ENCODE data around the gene RCN1.
"Not testable (repeated sequence)": the region's sequence is repeated elsewhere in the genome, so short reads cannot be mapped to it uniquely, and the experiment has no call there.

The RCN1 gene

DNA sequence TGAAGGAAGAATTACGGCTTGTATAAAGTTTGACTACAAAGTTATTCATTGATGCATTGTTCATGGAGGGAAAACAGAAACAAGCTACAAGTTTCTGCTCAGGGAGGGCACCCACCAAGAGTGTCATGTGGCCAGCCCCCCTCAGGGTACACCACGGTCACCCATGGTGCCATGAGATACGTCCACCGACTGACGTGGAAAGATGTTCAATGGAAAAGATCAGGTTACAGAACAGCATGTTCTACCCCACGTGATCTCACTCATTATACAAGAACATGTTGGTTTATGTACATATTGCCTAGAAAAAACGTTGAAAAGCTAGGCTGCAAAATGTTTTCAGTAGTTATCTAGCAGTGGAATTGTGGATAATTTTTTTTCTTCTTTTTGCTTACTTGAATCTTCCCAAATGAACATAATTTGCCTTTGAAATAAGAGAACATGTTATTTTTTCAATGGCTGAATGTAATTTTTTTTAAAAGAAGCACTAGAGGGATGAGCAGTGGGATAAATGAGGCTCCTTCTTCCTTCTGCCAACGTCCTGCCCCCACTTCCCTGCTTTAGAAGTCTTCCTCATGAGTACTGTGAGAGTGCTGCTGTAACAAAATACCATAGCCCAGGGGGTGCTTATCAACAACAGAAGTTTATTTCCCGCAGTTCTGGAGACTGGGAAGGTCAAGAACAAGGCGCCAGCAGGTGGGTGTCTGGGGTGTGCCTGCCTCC, 22.5 kb downstream of the RCN1 start:
- DNase-seq (no peak), ATAC-seq (no peak)

DNA sequence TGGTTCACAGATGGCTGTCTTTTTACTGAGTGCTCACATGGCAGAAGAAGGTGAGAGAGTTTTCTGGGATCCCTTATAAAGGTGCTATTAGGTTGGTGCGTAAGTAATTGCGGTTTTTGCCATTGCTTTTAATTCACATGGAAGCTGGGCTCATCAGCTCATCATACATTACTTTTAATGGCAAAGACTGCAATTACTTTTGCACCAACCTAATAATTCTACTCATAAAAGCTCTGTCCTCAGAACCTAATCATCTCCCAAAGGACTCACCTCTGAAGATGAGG, 23.0 kb downstream of the RCN1 start:
- no peak for DNase-seq
- ATAC-seq = no peak

DNA sequence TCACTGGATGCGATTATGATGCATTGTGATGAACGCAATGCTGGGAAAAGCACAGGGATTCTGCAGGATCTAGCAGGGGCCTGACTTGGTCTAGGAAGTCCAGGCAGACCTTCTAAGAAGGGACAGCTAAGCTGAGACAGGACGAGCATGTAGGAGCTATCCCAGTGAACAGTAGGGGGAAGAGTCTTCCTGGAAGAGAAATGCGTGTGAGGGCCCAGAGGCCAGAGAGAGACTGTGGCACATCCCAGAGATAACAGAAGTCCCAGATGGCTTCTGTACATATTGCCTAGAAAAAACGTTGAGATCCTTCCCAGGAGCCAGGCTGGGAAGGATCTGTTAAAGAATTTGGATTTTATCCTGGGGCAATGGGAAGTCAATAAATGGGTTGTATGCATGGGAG, 24.6 kb downstream of the RCN1 start:
- ATAC-seq (no peak), DNase-seq (no peak)

DNA sequence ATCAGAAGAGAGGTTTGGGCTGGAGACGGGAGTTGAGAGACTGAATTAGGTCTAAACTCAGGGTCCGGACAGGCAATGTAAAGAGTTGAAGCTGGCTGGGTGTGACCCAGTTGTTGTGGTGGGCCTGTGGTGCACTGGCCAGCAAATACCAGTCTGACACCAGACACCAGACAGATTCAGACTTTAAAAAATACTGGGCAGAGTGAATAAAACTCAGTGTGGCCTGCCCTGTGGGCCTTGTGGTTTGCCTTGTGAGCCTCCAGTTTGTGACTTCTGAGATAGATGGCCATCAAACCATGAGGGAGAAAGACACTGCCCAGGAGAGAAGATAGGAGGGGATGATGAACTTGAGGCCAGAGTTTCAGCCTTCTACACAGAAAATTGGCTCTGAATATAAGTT, 25.8 kb downstream of the RCN1 start:
- ATAC-seq = no peak

DNA sequence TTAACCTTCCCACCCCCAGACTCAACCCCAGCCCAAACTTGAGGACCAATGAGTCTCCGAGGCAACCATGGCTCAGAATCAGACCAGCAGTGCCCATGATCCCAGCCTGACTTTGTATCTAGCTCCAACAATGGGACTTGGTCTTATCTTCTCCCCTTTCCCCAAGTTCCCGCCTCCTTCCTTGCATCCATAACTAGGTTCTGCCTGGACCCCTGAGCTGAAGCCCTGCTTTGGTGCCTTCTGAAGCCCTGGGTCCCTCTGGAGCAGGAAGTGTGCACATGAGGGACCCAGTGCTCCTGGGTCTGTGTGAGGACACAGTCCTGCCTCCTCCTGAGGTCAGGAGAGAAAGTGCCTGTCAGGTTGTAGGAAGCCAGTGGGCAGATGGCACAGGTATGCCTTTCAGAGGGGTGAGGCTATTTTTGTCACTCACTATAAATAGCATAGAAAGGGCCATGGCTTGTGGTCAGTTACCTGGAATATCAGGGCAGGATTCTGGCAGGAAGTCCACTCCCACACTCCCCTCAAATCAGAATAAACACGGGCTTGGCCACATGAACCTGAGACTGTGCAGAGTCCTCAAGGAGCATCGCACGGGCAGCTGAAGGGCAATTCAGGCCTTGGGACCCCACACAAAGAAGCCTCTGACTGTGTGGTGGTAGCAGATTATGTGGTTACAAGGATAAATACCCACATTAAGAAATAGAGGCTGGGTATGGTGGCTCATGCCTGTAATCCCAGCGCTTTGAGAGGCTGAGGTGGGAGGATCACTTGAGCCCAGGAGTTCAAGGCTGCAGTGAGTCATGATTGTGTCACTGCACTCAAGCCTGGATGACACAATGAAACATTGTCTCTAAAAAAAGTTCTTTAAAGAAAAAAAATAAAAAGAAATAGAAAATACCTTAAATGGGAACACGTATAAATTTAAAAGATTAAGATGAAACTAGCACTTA, 27.4 kb downstream of the RCN1 start:
- ATAC-seq (peak; percentile 22), DNase-seq (no peak)

More for the DNA sequence above, 25.8 kb downstream of the RCN1 start:
- DNase-seq = no peak

DNA sequence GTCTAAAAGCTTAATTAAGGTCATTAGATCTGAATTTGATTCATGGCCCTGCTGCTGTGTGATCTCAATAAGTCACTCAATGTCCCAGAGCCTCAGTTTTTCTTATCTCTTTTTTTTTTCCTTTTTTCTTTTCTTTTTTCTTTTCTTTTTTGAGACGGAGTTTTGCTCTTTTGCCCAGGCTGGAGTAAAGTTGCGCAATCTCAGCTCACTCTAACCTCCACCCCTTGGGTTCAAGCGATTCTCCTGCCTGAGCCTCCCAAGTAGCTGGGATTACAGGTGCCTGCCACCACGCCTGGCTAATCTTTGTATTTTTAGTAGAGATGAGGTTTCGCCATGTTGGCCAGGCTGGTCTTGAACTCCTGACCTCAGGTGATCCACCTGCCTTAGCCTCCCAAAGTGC, 28.3 kb downstream of the RCN1 start:
- ATAC-seq, DNase-seq: not testable (repeated sequence)

DNA sequence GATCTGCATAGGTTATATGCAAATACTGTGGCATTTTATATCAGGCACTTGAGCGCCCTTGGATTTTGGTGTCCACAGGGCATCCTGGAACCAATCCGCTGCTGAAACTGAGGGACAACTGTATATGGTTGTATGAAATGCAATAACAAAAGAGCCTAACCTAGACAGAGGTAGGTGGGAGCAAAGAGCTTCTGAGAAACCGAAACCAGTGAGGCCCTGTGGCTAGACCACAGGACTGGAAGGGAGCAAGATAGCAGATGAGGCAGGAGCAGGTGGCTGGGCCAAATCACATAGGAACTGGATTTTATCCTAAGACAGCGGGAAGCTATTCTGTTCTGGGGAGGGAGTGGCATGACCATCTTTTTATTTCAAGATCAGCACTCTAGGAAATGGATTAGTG, 30.1 kb downstream of the RCN1 start:
- ATAC-seq = peak; percentile 70
- no peak for DNase-seq

DNA sequence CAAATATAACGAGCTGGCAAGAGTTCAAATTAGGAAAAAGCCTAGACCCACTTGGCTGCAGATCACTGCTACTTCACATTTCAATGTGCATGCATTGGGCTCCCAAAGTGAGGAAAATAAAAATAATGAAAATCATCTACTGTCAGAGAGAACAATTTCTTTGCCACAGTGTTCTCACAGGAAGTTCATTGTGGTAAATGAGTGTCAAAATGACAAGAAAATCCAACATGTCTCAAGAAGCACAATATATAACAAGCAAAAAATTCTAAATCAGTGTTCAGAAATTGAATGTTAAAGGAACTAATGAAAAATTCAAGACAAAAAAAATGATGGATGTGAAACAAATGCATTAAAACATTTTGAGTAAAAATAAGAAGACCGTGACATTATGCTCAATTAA, 31.3 kb downstream of the RCN1 start:
- no peak for DNase-seq
- ATAC-seq = no peak

DNA sequence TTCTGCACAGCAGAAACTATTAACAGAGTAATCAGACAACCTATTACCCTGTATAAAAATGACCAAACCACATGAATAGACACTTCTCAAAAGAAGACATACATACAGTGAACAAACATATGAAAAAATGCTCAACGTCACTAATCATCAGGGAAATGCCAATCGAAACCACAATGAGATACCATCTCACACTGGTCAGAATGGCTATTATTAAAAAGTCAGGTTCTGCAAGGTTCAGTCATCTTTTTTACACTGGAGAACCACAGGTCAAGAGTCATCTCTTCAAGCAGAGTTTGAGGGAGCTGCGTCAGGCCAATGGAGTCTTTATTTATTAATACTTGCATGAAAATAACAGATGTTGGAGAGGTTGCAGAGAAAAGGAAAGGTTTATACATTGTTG, 40.4 kb downstream of the RCN1 start:
- DNase-seq = no peak

DNA sequence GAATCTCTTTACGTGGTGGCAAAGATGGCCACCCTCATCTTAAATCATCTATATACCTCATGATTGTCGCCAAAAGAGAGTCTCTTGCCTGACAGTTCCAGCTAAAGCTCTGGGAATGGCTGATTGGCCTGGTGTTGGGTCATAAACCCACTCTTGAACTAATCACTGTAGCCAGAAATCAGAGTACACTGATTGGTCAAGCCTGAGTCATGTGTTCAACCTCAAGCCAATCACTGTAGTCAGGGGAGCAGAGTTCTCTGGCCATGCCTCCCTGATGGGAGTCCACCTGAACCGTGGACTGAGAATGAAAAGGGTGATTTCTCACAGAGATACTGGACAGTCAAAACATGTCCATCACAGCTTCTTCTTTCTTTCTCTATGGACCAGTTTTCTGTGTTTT, 45.8 kb downstream of the RCN1 start:
- DNase-seq (no peak), ATAC-seq (no peak)

More for the DNA sequence above, 40.4 kb downstream of the RCN1 start:
- no peak for ATAC-seq

DNA sequence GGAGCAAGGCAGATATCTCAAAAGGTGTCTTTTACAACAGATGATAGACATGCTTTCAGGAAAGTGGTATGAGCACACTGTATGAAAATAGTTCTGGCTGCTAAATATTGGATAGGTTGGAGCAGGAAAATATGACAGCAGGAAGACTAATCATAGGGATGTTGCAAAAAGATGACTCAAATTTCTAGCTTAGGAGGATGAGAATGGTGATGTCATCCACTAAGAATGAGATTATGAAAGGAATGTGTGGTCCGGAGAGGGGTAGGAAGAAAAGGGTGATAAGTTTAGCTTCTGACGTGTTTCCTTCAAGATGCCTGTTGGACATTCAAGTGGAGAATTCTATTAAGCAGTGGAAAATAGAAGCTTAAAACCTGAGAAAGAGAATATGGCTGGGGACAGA, 46.4 kb downstream of the RCN1 start:
- no peak for ATAC-seq
- DNase-seq = no peak

DNA sequence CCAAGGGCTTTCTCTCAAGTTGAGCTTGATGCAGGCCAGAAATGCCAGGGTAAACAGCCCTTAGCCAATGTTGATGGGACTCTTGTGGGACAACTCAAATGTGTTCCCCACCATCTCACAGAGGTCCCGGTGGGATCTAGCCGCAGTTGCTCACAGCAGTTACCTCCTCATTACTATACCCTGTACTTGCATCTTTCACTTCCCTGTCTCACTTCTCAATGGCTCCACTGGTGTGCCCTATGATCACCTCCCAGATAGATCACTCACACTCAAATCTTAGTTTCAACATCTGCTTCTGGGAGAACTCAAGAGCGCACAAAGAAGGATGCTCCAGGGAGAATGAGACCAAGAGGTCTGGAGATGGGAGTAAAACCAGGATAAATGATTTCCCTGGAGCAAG, 47.0 kb downstream of the RCN1 start:
- ATAC-seq = no peak
- DNase-seq = no peak

DNA sequence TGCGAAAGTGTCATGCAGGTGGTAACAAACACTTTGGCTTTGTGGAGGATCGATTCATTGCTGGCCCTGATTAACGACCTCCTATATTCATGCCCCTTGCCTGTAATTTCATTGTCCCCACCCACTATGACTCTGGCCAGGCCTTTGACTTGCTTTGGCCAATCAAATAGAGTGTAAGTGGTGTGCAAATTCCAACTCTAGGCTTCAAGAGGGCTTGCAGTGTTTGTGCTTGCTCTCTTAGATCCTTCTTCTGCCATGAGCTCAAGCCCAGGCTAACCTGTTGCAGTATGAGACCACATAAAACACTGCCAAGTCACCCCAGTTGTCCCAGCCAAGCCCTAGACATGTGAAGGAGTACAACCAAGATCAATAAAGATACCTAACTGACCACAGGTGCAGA, 48.0 kb downstream of the RCN1 start:
- ATAC-seq (no peak), DNase-seq (no peak)

DNA sequence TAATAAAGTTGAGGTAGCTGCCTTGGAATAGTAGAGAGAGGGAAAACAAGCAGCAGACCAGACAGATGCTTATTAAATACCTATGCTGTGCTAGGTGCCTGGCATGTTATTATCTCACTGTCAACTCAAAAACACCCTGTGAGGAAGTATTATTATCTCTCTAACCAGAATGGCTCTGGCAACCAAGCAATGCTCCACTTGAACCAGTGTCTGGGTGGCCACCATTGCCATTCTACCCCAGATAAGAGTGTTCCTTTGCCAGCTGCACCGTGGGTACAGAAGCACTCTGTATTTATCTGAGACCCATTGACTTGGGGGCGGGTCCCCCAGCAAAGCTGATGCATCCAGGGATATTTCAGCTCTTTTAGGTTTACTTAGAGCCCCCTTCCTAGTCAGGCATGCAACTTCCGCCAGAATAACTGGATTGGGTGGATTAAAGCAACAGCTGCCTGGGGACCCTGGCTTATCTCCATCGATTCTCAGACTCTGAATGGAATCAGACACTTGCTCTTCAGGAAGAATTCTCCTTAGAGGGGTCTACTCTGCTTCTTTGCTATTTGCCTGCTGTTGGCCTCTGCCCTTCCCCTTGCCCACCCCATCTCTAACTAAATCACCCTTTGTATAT, 49.1 kb downstream of the RCN1 start:
- ATAC-seq (no peak), DNase-seq (no peak)

DNA sequence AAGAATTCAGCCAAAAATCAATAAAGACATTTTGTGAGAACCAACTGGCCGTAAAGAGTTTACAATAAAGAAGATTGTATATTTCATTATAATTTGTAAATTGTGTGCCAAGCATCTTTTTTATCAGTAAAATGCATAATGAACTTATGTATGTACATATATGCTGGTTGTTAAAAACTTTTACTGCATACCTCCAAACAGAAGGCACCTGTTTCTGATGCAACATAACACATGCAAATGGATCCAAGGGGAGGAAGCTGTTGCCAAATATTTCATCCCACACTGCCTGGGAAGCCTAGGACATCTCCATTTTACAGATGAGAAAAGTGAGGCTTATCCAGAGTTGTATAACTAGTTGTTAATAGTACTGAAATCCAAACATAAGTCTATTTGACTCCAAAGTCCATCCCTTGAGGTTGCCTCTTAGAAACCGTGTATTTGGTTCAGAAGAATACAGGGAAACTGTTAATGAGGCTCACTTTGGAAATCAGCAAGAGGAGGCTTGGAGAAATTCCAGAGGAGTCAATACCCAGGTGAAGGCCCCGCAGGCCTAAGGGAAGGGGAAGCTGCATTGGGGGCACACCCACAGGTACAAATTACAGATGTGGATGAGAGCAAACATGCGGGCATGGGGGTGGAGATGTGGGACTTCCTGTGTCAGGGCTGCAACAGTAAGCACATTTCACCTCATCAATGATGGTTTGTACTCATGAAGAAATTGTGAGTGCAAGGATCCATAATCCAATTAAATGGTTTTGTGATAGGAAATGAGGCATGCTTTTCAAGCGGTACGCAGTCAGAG, 51.1 kb downstream of the RCN1 start:
- ATAC-seq = no peak

DNA sequence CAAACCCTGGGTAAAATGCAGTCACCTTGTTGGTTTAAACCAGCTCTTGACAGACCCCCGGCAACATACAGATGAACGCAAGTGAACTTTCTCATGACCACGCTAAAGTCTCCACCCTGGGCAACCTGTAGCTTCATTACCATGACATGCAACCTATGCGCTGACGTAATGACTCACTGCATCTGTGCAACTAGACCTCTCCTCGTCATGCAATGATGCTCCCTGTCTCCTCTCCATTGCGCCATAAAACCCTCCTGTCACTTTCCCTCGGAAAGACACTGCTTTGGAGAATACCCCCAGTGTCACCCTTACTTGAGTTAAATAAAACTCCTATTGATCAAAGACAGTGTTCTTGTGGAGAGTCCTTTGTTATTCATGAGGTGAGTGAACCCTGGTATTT, 52.5 kb downstream of the RCN1 start:
- no peak for ATAC-seq
- no peak for DNase-seq

More for the DNA sequence above, 51.1 kb downstream of the RCN1 start:
- DNase-seq = no peak

DNA sequence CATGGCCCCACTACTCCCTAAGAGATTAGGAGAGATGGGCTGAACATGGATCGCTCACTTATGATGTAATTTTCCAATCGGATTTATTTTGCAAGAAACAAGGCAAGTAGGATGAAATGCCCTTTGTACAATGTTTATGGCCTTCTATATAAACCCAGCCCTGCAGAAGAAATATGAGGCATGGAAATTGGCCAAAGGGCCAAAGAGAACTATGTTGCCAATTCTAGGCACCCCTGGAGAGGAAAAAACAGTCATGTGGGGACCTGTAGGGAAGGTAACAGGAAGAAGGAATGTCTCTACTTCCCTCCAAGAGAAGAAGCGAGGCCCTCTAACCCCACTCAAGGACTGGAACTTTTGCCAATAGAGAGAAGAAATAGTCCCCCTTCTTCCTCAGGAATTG, 54.4 kb downstream of the RCN1 start:
- DNase-seq = no peak
- no peak for ATAC-seq

DNA sequence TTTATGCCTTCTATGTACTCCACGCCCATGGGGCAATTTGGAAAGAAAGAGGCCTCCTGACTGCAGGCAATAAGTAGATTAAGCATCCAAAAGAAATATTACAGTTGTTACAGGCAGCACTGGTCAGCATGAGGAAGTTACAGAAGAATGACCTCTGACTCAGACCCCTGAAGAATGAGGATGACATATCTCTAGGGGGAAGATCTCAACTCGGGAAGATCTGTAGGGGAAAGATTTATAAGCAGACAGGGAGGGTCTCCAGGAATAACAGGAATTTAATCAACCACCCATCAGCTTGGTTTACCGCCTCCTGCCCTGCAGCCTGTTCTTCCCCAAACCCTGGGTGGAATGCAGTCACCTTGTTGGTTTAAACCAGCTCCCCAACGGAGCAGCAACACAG, 58.0 kb downstream of the RCN1 start:
- DNase-seq (no peak), ATAC-seq (no peak)

DNA sequence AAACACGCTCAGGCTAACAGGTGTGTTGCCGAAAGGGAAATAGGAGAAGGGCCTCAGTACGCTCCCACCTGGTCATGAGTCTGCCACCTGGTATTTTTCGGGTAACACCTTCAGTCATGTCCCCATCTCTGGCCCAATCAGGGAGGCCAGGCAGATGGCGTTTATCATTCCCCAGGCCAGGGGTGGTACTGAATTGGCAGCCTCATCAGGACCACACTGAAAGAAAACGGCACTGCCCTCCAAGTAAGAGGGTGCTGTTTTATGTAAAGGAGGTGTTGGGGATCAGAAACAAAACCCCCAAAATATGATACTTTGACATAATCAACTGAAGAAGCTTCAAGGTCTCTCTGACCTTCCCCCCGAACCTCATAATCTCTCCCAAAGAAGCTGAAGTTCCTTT, 58.9 kb downstream of the RCN1 start:
- DNase-seq (no peak), ATAC-seq (no peak)

DNA sequence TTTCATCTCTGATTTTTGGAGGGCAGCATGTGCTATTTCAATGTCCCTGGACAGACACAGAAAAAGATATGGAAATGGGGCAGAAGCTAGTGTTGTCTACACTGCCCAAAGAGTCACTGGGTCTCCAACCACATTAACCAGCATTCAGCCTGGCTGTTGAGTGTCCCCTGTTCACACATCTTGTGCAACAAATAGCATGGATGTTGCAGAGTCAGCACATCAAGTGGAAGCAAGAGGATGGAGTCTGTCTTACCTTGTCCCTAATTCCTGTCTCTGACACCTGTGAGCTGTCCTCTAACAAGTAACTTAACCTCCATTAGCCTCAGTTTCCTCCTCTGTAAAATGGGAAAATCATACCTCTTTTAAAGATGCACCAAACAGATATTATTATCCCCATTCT, 60.2 kb downstream of the RCN1 start:
- ATAC-seq = no peak
- no peak for DNase-seq

DNA sequence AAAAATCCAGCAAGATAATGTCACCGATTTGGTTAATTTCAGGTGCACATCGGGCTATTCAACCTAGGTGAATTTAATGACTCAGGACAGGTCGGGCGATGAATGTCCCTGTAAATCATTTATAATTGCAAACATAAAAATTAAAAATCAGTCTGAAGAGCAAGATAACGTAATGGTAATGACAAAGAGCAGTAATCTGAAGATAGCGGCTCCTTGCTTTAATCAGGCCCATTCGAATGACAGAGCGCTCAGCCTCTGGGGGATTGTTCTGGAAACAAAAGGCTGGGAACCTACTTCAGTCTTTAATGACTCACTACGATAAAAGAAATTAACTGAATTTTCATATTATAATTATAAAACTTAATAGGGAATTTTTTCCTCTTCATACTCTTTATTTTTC, 61.3 kb downstream of the RCN1 start:
- DNase-seq (no peak), ATAC-seq (no peak)

DNA sequence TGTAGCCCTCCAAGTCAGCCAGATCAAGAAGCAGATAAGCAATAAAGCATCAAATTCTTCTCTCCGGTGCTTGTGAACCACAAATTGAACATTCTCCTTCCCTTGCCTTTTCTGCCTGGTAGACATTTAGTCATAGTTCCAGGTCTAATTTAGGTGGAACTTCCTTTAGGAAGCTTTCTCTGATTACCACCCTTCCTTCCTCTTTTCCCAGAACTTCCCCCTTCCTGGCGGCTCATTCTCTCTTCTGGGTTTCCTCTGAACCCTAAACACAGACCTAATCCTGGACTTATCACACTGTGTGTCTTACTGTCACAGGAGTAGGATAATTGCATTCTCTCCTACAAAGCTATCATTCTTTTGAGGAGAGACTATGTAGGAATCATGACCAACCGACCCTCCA, 61.9 kb downstream of the RCN1 start:
- ATAC-seq (no peak), DNase-seq (no peak)

DNA sequence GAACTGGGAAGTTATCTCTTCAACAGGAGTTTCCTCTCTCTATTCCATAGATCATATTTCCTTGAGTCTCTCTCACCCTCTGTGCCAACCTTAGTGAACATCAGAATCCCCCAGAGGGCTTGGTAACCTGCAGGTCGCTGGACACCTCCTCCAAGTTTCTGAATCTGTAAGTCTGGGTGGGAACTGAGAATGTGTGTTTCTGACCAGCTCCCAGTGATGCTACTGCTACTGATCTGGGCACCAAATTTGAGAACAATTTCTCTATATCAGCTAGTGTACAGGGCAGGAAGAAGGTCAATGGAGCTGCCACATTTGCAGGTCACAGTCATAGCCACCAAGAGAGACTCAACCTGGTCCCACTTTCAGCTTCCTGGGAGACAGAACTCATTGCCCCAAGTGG, 62.9 kb downstream of the RCN1 start:
- DNase-seq = no peak
- no peak for ATAC-seq

Measured in stimulated activated naive CD8-positive, alpha-beta T cell treated with anti-CD3 and anti-CD28 coated beads, Interleukin-15, Interleukin-2, amounts not matched to agents 100 U/mL and 50 U/mL, for 24 hours (primary cell).